HG03457 (cell line): Measurements from ENCODE around the gene SLC15A2.
"Not testable (repeated sequence)": the region's sequence is repeated elsewhere in the genome, so short reads cannot be mapped to it uniquely, and the experiment has no call there.

ENCODE experiments used
- ATAC-seq: cut with Tn5 transposase; IDR thresholded peaks from one replicate; pipeline ENCODE4 v1.9.1; 2021; ENCODE audit warnings: moderate number of reproducible peaks; ENCODE audit not compliant: unreplicated experiment

The SLC15A2 gene

DNA sequence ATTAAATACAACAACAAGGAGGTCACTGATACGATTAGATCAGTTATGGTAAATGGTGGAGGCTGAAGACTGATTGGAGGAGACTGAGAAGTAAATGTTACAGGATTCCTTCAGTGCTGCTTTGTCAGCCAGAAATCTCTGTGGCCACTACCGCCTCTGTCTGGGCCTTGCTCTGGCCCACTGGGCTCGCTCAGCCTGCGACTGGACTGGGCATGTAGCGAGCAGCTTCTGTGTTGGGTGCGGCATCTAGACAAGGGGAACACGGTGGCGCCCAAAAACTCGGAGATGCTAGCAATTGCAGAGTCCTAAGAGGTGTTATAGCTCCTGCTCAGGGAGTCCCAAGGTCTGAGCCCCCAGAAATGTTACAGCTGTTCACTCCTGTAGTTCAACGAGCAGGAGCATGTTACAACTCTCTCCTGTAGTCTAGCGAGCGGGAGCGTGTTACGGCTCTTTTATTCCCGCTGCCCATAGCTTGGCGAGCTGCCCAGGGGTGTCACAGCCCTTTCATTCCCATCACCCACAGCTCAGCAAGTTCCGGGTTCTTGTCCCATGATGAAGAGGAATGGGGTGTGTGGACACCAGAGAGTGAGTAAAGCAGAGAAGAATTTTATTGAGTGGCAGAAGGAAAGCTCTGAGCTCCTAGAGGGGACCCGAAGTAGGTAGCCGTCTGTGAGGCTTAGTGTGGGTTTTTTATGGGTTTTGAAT, 24.7 kb downstream of the SLC15A2 start:
- ATAC-seq: no peak

DNA sequence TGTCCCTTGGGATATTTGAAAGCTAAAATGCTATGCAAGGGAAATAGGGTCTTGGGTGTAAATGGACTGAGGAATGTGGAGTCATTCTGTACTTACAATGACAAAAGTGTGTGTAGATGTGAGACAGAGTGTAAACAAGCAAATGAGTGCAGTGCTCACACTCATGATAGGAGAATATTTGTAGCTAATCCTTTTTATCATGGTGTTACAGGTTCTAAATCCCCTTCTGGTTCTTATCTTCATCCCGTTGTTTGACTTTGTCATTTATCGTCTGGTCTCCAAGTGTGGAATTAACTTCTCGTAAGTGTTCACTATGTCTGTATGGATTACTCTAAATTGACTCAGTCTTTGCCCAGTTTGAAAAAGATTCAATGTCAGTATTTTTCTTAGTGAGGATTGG, 30.5 kb downstream of the SLC15A2 start:
- no peak for ATAC-seq

DNA sequence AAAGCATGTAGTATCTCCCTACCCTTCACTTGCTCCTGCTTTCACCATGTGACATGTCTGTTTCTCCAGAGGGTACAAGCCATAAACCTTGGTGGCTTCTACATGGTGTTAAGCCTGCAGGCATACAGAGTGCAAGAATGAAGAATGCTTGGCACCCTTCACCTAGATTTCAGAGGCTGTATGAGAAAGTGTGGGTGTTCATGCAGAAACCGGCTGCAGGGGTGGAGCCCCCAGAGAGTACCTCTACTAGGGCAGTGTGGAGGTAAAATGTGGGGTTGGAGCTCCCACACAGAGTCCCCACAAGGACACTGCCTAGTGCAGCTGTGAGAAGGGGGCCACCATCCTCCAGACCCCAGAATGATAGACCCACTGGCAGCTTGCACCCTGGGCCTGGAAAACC, 32.2 kb downstream of the SLC15A2 start:
- no peak for ATAC-seq

GRCh38 chr3:121938141-121938855, 44.1 kb downstream of the SLC15A2 start:
- not testable (repeated sequence) for ATAC-seq

GRCh38 chr3:121941592-121941991, 47.4 kb downstream of the SLC15A2 start:
- ATAC-seq: no peak

DNA sequence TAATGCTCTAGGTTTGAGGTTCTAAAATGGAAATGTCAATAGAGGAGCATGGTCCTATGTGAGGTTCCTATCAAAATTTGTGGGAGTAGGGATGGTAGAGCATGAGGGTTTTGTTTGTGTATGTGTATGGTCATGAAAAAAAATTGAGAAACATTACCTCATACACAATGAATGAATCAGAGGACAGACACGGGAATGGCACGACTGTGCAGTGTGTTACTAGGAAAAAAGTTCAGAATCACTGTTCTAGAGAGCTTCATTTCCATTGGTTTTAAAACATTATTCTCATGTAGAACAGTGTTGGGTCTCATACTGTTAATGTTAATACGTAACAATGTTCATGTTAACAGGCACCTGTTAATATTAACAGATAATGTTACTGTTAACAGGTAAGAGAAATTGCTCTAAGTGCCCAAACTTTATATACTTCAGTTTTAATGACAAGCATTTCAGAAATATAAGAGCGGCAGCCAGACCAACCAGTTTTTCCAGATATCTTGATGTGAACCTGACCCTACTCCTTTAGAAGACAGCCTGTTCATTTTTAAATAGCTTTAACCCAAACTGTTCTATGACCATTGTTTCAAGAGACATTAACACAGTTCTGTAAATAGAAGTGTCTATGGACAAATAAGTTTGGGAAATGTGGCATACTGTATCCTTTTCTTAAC, 48.0 kb downstream of the SLC15A2 start:
- no peak for ATAC-seq

DNA sequence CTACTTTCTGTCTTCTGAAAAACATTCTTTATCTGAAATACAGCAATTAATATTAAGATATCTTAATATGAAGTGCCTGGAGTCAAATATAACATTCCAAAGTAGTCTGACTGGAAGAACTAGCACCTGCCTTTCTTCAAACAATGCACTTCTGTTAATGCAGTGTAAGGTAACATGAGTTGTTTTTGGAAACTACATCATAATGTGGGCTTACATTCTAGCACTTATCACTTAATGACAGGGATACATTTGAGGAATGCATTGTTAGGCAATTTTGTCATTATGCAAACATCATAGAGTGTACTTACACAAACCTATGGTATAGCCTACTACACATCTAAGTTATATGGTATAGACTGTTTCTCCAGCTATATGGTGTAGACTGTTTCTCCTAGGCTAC, 49.2 kb downstream of the SLC15A2 start:
- no peak for ATAC-seq

- no peak for ATAC-seq
Observed at GRCh38 chr3:121948641-121949040, 54.4 kb downstream of the SLC15A2 start.

GRCh38 chr3:121951291-121951919, 57.2 kb downstream of the SLC15A2 start:
- no peak for ATAC-seq

DNA sequence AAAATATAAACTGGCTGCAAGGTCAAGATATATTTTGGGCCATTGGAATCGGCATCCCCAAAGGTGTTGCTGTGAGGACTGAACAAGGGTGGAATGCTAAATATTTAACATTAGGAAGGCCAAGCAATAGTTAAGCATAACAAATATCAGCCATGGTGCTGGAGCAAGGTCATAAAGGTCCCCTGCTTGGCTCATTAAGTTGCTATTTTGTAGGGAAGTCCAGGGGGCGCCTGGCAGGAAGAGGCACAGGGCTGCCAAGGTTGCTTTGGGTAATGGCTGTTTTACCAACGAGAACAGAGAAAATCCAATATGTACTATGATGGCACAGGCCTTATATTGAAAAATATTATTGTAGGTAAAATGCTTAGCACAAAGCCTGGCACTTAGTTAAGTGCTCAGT, 62.2 kb downstream of the SLC15A2 start:
- no peak for ATAC-seq

GRCh38 chr3:121957674-121958415, 63.6 kb downstream of the SLC15A2 start:
- no peak for ATAC-seq

- no peak for ATAC-seq
Observed at GRCh38 chr3:121958801-121959200, 64.6 kb downstream of the SLC15A2 start.

DNA sequence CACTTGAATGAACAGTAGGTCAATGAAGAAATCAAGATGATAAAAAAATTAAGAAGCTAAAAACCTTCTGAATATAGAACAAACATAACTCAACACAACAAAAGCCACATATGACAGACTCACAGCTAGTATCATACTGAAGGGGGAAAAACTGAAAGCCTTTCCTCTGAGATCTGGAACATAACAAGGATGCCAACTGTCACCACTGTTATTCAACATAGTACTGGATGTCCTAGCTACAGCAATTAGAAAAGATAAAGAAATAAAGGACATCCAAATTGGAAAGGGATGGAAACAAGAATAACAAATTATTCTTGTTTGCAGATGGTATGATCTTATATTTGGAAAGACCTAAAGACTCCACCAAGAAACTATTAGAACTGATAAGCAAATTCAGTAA, 67.1 kb downstream of the SLC15A2 start:
- no peak for ATAC-seq

DNA sequence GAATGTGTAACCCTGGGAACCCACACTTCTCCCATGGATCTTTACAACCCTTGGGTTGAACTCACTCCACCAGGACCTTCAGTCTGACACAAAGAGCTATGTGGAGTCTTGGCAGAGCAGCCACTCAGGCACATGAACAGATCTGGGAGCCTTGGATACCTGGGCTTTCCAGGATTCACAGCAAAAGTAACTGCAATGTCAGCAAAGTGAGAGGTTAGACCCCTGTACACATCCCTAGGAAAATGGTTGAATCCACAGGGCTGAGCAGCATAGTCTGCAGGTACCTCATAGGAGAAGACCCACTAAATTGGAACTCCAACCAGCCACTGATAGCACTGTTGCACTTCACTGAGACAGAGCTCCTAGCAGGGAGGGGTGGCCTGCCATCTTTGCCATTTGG, 68.2 kb downstream of the SLC15A2 start:
- no peak for ATAC-seq

DNA sequence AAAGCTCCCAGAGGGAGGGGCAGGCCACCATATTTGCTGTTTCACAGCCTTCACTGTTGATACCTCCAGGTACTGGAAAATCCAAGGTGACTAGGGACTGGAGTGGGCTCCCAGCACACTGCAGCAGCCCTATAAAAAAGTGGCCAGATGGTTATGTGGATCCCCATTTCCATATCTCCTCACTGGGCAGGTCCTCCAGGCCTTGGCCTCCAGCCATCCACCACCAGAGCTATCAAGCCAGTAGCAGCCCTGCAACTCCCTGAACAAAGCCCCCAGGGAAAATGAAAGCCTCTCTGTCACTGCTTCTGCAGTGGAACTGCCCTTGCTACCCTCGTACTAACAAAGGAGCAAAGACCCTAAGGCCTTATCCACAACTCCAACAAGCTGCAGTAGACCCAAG, 69.4 kb downstream of the SLC15A2 start:
- no peak for ATAC-seq

- ATAC-seq: no peak
Observed at GRCh38 chr3:121969631-121970030, 75.4 kb downstream of the SLC15A2 start.

DNA sequence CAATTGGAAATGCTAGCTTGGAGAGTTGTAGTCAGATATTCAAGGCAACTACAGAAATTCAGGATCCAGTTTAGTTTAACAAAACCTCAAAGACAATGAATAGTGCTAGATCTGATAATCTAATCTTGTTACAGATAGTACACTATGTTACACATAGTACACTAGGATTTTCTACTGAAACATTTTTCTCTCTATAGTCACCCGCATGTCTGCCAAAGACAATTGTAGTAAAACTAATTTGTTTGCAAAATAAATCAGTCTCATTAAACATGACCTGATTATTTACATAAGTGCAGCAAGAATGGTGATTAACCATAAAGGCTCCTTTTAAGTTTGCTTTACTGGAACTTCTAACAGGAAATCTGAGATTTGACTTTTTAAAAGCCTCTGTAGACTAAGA, 75.8 kb downstream of the SLC15A2 start:
- no peak for ATAC-seq

DNA sequence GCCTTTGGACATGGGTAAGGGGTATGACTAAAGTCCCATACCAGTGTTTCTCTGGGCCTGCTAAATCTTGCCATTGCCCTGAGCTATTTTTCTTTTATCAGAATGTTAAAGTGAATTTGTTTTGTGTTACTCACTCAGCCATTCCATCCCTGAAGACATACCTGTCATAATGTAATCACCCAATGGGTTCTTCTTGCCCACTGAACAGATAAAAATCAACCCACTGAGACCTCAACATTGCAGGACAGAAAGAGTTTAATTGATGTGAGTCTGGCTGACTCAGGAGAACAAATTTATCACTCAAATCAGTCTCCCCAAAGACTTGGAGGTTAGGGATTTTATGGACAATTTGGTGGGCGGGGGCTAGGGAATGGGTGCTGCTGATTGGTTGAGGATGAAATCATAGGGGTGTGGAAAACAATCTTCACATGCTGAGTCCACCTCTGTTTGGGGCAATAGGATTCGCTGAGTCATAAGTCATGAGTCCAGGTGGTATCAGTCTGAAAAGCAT, 80.5 kb downstream of the SLC15A2 start:
- ATAC-seq: no peak

- no peak for ATAC-seq
Observed at GRCh38 chr3:121975702-121976302, 81.6 kb downstream of the SLC15A2 start.

GRCh38 chr3:121976727-121977126, 82.5 kb downstream of the SLC15A2 start:
- ATAC-seq: no peak
